ENCODE measurements around the gene MACROH2A2.

DNA sequence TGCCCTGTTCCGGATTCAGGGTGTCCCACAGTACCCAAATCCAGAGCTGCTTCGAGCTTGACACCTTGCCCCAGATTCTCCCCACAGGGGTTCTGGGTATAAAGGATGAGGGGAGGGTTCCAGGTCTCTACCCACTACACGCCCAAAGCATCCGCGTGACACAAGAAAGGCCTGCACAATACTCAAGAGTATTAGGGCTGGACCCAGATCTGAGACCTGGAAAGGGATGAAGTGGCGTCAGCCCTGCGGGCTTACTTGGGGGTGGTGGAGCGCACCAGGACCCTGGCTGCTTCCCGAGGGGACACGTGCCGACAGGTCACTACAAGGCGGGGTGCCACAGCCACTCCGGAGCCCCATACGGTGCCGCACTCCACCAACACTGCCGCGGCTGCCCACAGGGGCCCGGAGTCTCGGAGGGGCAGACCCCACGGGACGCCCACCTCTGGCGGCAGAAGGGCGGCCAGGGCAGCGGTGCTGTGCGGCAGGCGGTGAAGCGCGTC is 92.6 kb downstream of the MACROH2A2 start:
- TF ChIP-seq FOXM1 (IDR thresholded peaks at IDR 0.05; ENCODE audit: borderline replicate concordance): no peak
- TF ChIP-seq BHLHE40 (IDR thresholded peaks at IDR 0.05; ENCODE audit: borderline replicate concordance): no peak
- TF ChIP-seq CTBP1 (IDR thresholded peaks at IDR 0.05; ENCODE audit: borderline replicate concordance): no peak
- no peak for TF ChIP-seq ZNF384 (IDR thresholded peaks at IDR 0.05)
- TF ChIP-seq FOXA1 (IDR thresholded peaks at IDR 0.05): no peak
- no peak for TF ChIP-seq SP1 (IDR thresholded peaks at IDR 0.05)

Data from HEK293T (cell line).